Activated T-cell treated with anti-CD3 and anti-CD28 coated beads for 48 hours (primary cell): ENCODE results near the gene KATNBL1.
"Not testable (repeated sequence)": the region's sequence is repeated elsewhere in the genome, so short reads cannot be mapped to it uniquely, and the experiment has no call there.

ENCODE experiments used
- DNase-seq: peaks from one replicate; pipeline ENCODE4 v3.0.0-alpha.2; 2020; ENCODE audit warnings: low read depth

The KATNBL1 gene

DNA sequence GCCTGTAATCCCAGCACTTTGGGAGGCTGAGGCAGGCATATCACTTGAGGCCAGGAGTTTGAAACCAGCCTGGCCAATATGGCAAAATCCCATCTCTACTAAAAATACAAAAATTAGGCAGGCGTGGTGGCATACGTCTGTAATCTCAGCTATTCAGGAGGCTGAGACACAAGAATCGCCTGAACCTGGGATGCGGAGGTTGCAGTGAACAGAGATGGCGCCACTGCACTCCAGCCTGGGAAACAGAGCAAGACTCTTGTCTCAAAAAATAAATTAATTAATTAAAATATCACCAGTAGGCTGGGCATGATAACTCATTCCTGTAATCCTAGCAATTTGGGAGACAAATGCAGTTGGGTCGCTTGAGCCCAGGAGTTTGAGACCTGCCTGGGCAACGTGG lies 16.6 kb downstream of the KATNBL1 start:
- not testable (repeated sequence) for DNase-seq

- no peak for DNase-seq
Measured at GRCh38 chr15:34188711-34189110, 21.2 kb downstream of the KATNBL1 start.

- DNase-seq = no peak
Measured at GRCh38 chr15:34185666-34186065, 24.2 kb downstream of the KATNBL1 start.

DNA sequence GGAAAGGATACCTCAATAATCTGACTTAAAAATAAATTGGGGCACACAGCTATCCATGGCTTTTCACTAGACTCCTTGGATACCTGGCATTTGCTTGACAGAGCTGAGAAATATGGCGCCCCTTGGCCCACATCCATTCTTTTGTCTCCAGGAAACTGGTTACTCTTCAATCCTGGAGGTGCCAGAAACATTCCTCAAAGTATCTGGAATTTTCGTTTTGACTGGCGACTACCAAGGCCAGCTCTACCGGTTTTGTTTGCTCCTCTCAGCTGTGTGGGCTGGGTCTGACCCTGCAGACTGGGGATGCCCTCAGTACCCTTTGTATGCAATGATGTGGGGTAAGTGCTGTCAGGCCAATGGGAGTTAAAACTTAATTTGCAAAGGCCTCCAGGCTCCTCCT lies 27.0 kb downstream of the KATNBL1 start:
- no peak for DNase-seq

DNA sequence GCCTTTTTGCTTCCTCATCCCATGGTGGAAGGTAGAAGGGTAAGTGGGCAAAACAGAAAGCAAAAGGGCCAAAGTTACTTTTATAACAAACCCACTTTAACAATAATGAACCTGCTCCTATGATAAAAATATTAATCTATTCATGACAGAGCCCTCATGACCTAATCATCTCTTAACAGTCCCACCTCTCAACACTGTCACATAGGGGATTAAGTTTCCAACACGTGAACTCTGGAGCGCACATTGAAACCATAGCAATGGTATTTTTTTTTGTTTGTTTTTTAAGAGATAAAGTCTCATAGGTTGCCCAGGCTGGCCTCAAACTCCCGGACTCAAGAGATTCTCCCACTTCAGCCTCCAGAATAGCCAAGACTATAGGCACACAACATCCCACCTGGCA lies 30.7 kb downstream of the KATNBL1 start:
- no peak for DNase-seq

- DNase-seq = not testable (repeated sequence)
Measured at GRCh38 chr15:34165987-34166573, 43.8 kb downstream of the KATNBL1 start.

GRCh38 chr15:34161329-34161963 lies 48.5 kb downstream of the KATNBL1 start:
- DNase-seq = no peak

DNA sequence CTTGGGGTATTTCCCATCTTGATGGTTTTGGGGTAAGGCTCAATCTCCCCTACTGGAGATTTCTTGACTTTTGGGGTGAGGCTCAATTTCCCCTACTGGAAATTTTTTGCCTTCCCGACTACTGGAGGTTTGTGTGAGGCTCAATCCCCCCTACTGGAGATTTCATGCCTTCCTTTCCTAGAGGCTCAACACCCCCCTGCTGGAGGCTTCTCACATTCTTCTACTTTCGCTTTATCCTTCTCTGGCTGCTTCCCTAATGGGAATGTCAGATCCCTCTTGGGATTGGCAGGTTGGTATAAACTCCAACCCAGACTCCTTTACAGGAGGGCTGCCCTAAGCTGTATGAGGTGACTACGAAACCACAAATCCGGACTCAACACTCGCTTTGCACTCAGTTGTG lies 49.2 kb downstream of the KATNBL1 start:
- no peak for DNase-seq

GRCh38 chr15:34158355-34158754 lies 51.5 kb downstream of the KATNBL1 start:
- DNase-seq = no peak

DNA sequence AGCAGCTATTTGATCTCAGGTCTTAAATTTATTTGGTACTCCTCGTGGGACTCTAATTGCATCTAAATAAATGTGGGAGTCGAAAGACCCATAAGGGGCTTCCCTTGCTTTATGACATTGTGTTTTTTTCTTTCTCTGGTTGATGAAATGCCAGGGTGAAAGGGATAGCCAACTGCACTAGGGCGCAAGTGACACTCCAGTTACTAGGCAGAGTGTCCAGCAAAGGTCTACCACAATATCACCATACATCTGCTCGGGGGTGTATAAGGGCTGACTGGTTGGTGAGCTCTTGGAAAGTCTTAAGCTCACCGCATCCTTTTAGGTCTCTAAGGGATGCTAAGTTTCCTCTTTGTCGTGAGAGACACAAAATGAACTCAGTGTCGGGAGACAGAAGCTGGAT lies 54.0 kb downstream of the KATNBL1 start:
- no peak for DNase-seq

DNA sequence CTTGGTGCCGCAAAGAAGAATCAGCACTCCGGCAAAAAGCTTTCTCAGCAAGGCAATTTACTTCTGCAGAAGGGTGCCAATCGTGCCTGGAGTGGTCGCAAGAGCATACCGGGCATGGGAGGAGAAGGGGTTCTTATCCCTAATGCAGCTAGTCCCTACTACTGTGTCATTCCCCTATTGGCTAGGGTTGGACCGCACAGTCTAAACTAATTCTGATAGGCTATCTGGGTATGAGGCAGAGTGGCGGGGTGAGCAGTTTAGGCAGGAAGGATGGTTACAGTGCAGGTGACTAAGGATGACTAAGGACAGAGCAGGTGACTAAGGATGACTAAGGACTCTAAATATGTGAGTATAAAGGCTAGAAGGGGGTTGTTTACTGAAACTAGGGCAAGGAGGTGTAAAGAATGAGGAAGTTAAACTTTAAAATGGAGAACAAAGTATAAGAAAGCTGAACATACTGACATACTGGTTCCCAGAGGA lies 55.1 kb downstream of the KATNBL1 start:
- peak; percentile 24 for DNase-seq

DNA sequence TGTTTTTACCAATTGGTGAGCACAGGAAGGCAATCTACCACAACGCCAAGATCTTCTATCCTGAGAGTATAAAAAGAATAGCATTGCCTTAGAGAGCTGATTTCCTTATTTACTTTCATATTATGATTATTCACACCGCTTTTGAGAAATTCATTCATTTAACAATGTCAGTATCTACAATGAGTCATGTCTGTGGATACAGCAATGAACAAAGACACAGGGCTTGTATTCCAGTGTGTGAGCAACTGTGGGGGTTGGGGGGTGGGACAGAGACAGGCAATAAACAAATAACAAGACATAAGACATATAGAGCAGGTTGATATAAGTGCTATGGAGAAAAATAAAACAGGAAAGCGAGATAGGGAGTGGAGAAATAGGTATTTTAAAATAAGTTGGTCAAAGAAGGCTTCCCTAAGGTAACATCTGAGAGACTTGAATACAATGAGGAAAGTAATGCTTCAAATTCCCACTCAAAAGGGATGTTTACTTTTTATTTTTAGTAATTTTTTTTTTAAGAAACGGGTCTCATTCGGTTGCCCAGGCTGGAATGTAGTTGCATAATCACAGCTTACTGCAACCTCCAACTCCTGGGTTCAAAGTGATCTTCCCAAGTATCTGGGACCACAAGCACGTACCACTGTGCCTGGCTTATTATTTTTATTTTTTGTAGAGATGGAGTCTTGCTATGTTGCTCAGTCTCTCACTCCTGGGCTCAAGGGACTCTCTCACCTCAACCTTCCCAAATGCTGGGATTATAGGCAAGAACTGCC lies 62.3 kb downstream of the KATNBL1 start:
- no peak for DNase-seq

DNA sequence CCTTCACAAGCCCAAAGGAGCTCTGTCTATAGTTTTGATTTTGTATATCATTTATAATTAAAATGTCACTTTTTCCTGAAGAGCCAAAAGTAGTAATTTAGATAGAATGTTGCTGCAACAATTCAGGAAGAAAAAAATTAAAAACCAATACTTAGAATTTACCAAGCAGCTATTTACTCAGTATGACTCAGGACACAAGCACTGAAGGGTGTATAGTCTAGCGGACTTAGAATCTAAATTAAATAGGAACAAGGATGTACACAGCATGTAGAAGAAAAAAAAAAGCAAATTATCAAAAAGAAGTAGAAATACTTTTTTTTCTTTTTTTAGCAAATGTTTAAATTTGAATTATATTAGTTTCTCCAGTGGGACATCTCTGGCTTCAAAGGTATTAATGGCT lies 76.4 kb downstream of the KATNBL1 start:
- DNase-seq = no peak

DNA sequence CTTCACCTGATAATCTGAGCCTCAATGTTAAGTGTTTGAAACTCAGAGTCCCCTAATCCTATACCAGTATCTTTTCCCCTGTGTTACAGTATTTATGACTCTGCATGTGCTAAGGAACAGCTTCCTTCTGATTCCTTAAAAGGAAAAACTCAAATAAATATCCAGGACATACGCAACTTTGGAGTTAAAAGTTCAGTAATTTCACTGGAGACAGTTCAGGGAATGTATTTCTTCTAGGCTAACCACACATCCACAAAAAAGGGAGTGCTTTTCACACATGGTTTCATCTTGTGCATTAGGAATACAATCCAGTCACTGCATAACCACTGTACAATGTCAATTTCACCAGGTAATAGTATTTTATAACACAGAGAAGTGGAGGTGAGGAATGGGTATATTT lies 77.0 kb downstream of the KATNBL1 start:
- no peak for DNase-seq

- DNase-seq = no peak
Measured at GRCh38 chr15:34128898-34129297, 81.0 kb downstream of the KATNBL1 start.

DNA sequence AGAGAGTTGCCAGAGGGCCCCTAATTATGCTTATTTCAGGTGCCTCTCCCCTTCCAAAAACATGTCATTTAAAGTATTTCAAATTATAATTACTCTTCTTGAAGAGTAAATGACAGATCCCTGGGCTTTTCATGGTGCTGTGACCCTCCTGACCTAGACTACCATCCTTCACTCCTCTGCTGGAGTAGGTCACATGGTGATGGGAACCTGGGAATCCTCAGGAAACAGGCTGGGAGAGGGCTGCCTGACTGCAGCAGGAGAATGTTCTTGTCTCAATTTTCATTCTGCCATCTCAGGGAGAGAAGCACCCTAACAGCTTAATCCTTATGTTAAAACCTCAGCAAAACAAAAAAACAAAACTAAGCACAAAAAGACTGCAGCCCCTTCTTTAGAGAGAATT lies 83.4 kb downstream of the KATNBL1 start:
- DNase-seq = no peak

DNA sequence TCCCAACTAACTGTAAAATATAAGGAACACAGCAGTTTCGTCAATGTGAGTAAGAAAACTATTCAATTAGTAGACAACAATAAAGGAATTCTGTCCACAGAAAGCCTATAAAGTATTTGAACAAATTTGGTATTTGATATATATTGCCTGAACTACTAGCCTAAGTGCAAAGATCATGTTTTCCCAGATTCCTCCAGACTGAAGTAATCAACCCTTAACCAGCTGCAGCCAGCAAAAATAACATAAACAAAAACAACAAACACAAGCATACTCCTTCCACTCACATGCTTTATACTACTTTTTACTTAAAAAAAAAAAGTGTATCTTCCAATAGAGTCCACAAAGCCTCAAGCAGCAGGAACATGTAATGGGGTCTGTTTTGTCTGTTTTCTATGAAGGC lies 84.0 kb downstream of the KATNBL1 start:
- no peak for DNase-seq

DNA sequence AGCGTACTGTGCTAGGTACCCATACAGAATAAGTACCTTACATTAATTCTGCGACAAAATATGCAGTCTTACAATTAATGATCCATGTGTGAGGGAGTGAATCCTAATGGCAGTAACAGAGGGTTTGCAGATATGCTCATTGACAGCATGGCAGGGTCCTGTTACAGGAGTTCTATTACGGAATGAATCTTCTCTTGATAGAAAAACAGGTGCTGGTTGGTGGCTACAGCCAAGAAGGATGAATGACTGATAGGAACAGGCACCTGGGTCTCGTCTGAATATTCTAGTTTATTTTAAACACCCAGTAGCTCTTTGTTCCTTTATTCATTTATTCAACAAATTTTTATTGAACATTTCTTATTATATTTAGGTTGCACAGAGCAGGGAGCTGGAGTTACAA lies 85.2 kb downstream of the KATNBL1 start:
- DNase-seq = no peak

GRCh38 chr15:34122771-34123183 lies 87.1 kb downstream of the KATNBL1 start:
- no peak for DNase-seq

DNA sequence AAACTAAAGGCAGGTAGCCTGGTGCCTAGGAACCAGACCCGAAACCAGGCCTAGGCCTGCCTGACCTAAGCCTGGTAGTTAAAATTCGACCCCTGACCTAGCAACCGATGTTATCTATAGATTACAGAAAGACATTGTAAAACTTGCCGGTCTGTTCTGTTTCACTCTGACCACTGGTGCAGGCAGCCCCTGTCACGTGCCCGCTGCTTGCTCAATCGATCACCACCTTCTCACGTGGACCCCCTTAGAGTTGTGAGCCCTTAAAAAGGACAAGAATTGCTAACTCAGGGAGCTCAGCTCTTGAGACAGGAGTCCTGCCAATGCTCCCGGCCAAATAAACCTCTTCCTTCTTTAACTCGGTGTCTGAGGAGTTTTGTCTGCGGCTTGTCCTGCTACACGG lies 88.1 kb downstream of the KATNBL1 start:
- DNase-seq = not testable (repeated sequence)

GRCh38 chr15:34120420-34120819 lies 89.5 kb downstream of the KATNBL1 start:
- not testable (repeated sequence) for DNase-seq

DNA sequence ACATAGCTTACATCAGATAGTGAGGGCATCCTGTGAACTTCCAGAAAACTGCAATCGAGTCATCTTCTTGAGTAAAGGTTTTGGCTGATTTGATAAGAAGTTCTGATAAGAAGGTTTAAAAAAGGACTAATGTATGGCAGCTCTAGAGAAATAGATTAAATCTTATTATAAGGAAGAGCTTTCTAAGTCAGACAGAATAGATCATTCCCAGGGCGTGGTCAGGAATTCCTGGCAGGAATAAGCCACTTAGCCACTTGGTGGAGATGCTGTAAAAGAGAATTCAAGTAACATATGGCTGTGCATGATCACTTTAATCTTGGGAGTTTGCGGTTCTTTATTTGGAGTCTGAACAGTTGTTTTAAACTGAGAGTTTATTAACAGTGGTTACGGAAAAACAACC lies 90.6 kb downstream of the KATNBL1 start:
- DNase-seq = no peak

DNA sequence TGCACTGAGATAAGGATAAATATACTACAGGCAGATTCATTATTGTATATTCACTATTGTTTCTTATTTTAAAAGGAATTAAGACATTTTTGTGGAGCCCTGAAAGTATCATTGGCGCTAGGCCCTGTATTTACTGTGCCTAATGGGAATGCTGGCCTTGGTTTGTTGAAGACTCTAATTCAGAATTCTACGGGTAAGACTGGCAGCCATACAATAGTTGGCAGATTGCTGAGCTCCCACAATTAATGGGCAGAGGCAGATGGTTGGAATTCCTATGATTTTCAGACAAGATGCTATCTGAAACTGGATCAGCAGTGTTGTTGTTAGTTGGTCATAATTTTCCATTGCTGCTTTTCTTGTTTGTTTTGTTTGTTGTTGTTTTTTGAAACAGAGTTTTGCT lies 93.3 kb downstream of the KATNBL1 start:
- DNase-seq = no peak
